Stimulated activated CD4-positive, alpha-beta T cell treated with anti-CD3 and anti-CD28 coated beads, Interleukin-1b, Interleukin-23, amount 100 ng/mL, for 48 hours (primary cell): ENCODE results near the gene ERBB2.
"Not testable (repeated sequence)": the region's sequence is repeated elsewhere in the genome, so short reads cannot be mapped to it uniquely, and the experiment has no call there.

ENCODE experiments used
- DNase-seq: peaks from one replicate; pipeline ENCODE4 v3.0.0-alpha.2; 2020

Gene ERBB2

GRCh38 chr17:39750131-39751015, 50.5 kb downstream of the ERBB2 start:
- DNase-seq: no peak

DNA sequence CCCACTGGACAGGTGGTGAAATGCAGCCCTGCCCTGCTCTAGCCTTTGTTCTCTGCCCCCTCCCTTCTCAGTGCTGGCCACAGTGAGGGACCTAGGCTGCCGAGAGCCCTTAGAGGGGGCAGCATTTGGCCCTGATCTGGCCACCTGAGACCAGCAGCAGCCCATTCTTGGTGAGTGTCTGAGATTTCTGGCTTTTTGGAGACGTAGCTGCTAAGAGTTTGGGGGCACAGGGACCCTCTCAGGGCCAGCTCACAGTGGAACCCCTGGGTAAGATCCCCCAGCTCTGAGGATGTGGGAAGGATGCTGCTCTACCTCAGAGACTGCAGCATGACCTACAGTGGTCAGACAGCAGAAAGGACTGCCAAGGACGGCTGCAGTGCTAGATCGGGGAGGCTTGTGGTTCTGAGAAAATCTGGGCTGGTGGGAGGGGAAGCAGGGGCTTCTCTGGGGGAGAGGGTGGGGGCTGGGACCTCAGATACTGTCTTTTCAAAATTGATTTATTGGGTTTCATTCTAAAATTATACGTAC, 51.2 kb downstream of the ERBB2 start:
- DNase-seq: no peak

GRCh38 chr17:39751637-39752036, 51.8 kb downstream of the ERBB2 start:
- no peak for DNase-seq

- DNase-seq: no peak
These were observed 52.5 kb downstream of the ERBB2 start for GRCh38 chr17:39752241-39752881.

- no peak for DNase-seq
These were observed 53.8 kb downstream of the ERBB2 start for GRCh38 chr17:39753514-39754160.

DNA sequence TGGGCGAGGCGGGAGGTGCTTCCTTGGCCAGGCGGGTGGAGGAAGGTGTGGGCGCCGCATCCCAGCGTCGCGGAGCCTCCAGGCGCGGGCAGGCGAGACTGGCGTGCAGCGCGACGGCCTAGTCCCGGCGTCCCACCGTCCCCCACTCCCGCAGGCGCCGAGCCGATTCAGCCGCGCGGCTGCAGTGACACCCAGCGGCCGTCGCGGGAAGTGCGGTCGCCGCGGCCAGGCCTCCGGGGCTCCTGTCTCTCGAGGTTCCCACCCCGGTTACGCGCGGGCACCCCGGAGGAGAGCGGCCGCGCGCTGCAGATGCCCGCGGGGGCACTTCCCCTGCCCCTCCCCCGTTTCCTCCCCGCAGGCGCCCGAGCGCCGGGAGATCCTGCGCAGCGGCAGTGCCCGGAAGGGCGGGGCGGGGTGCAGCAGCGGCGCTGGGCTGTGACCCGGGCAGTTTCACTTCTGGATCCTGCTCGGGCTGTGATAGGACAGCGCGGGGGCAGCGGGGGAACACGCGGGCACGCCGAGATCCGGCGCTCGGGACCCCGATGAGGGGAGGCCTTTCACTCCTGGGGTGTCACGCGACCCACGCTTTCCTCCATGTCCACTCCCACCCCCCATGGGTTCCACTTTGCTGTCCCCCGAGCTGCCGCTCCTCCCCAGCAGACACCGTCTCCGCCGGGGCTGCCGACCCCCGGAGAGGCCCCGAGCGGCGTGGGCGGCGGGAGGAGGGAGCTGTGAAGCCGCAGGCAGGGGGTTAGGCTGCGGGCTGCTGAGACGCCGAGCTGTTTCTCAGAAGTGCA, 54.5 kb downstream of the ERBB2 start:
- peak; percentile 96 for DNase-seq

- DNase-seq: no peak
These were observed 55.2 kb downstream of the ERBB2 start for GRCh38 chr17:39754958-39755553.

DNA sequence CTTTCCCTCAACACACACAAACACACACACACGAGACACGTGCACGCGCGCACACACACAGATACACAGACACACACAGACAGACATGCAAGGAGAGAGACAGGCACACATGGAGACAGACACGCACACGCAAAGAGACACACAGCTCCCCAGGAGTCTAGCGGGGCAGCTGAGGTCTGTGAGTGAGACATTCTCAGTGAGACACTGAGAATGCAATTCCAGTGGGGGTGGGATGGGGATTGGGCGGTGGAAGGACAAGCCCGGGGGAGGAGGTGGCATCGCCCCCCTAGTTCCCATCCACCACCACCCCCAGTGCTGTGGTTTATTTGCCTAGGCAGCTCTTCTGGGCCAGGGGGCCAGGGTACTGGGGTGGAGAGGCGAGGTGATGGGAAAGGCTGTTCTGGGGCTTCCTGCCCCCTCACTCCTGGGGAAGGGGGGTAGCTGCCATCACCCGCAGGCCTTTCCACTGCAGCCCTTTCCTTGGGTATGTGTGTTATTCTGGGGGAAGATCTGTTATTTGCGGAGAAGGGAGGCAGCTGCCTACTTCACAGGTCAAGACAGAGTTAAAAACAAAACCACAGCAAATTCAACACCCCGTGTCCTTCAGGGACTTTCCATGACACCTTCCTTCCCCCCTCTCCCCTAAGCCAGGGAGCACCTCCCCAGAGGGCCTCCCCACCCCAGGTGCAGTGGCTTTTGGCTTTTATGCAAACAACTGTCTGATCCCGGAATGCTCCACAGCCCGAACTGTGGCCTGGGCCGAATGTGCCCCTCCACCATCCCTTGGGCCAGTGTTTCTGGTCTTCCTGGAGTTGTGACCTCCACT, 55.9 kb downstream of the ERBB2 start:
- peak; percentile 54 for DNase-seq

- no peak for DNase-seq
These were observed 56.7 kb downstream of the ERBB2 start for GRCh38 chr17:39756380-39757079.

DNA sequence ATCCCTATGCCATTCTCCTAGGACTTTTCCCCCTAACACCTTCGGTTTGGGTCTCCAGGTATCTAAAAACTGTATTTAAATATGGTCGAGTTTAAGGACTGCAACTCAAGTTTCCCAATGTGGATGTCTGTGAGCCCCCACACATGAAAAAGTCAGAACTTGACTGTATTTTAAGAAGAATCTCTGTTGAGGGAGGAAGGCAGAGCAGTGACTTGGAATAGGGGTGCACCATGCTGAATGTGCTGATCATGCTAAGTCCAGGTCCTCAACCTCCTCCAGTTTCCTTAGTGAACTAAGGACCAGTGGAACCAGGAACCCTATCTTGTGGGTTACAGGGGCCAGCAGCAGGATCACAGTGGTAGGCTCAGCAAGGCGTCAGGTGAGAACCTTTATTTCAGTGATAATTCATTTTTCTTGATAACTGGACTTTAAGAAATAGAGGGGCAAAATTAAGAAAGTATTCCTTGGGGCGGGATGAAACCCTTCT, 57.4 kb downstream of the ERBB2 start:
- DNase-seq: no peak

GRCh38 chr17:39757931-39758873, 58.3 kb downstream of the ERBB2 start:
- DNase-seq: peak; percentile 74

- DNase-seq: no peak
These were observed 59.3 kb downstream of the ERBB2 start for GRCh38 chr17:39759204-39759603.

DNA sequence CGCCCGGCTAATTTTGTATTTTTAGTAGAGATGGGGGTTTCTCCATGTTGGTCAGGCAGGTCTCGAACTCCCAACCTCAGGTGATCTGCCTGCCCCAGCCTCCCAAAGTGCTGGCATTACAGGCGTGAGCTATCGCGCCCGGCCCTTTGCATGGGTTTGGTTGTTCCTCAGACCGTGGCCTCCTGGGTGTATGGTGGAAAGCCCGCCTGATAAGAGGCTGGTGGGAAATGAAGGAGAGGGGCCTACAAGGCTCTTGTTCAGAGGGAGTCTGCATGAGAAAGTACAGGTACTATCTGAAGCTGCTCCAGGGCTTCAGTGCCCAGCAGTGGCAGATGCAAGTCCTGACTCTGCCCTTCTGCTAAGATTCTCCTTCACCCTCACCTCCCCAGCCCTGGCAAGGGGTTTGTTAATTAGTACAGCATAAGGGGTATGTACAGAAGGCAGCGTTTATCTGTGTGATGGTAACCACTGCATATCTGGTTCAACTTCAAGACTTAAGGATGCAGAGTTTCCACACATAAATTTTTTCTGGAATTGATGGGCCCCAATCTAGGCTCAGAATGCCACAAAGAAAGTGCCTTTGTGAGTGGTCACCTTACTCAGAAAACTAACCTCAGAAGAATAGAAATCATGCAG, 62.1 kb downstream of the ERBB2 start:
- no peak for DNase-seq

- DNase-seq: no peak
These were observed 63.4 kb downstream of the ERBB2 start for GRCh38 chr17:39763051-39763820.

DNA sequence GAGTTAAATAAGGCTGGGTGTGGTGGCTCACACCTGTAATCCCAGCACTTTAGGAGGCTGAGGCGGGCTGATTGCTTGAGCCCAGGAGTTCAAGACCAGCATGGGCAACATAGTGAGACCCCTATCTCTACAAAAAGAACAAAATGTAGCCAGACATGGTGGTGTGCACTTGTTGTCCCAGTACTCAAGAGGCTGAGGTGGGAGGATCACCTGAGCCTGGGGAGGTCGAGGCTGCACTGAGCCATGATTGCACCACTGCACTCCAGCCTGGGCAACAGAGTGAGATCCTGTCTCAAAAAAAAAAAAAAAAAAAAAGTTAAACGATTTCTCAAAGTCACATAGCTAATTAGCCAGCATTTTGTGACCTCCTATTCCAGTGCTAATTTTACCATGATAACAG, 64.3 kb downstream of the ERBB2 start:
- not testable (repeated sequence) for DNase-seq

GRCh38 chr17:39765175-39765574, 65.3 kb downstream of the ERBB2 start:
- DNase-seq: no peak

DNA sequence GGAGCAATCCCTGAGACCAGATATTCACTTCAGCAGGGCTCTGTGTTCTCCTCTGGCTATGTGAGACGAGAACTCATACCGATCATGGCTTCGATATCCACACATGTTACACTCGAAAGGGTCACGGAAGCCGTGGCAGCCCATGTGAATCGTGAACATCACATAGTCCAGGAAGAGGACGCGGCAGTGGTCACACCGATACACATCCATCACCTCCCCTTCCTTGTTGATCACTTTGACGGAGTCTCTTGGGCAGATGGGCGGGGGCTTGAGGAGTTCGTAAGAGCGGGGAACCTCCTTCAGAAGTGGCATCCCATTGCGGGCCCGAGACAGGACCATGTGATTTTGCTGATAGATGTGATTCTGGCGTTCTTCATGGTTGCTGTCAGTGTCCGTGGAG, 65.9 kb downstream of the ERBB2 start:
- no peak for DNase-seq

DNA sequence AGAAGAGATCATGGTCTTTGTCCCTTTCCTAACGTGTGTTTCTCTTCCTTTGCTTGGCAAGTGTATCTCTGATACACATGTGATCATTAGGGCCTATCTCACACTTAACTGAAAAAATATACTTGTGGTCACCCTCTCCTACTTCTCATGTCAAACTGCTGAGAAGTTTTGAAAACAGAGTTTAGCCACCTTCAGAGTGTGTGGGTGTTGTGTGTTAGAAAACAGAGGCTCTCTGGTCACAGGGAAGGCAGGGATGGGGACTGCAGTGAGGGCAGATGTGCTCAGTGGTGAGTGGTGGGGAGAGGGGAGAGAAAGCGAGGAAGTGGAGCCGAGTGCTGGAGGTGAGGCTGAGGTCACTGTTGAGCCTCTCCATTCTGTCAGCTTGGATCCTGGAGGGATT, 67.3 kb downstream of the ERBB2 start:
- DNase-seq: no peak
